Neural cell (in vitro differentiated cells): ENCODE results near the gene ENHO.

Experiments used
- EP300 ChIP-seq: fragments of 450-650 bp; conservative IDR thresholded peaks from 2 replicates; pipeline ENCODE4 v1.6.1; 2014; ENCODE audit warnings: antibody characterized with exemption, mild to moderate bottlenecking, moderate library complexity; ENCODE audit not compliant: poor library complexity, severe bottlenecking
- RAD21 ChIP-seq: fragments of 450-650 bp; conservative IDR thresholded peaks from 2 replicates; pipeline ENCODE4 v1.6.1; 2014; ENCODE audit warnings: antibody characterized with exemption, mild to moderate bottlenecking, moderate library complexity
- TAF1 ChIP-seq: IDR thresholded peaks from 2 replicates; pipeline ENCODE4 v1.6.1; 2012; ENCODE audit warnings: low read depth
- TF ChIP-seq, protein P1 (sequence below): fragments of 450-650 bp; IDR thresholded peaks from 2 replicates; pipeline ENCODE4 v1.5.1; 2014; ENCODE audit warnings: antibody characterized with exemption, mild to moderate bottlenecking, moderate library complexity; ENCODE audit not compliant: poor library complexity, severe bottlenecking

DNA sequence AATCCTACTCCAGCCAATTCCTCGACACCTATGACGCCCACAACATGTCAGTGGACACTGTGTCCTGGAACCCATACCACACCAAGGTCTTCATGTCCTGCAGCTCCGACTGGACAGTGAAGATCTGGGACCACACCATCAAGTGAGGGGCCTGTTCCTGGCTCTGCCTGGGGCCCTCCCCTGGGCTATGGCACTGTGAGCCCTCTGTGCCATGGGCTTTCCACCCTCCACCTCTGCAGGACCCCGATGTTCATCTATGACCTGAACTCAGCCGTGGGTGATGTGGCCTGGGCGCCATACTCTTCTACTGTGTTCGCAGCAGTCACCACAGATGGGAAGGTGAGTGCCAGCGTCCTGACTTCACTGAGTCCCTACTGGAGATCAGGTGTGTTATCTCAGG, 8.4 kb downstream of the ENHO start:
- TF ChIP-seq, protein P1, sequence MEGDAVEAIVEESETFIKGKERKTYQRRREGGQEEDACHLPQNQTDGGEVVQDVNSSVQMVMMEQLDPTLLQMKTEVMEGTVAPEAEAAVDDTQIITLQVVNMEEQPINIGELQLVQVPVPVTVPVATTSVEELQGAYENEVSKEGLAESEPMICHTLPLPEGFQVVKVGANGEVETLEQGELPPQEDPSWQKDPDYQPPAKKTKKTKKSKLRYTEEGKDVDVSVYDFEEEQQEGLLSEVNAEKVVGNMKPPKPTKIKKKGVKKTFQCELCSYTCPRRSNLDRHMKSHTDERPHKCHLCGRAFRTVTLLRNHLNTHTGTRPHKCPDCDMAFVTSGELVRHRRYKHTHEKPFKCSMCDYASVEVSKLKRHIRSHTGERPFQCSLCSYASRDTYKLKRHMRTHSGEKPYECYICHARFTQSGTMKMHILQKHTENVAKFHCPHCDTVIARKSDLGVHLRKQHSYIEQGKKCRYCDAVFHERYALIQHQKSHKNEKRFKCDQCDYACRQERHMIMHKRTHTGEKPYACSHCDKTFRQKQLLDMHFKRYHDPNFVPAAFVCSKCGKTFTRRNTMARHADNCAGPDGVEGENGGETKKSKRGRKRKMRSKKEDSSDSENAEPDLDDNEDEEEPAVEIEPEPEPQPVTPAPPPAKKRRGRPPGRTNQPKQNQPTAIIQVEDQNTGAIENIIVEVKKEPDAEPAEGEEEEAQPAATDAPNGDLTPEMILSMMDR: no peak
- TF ChIP-seq RAD21 (no peak), TAF1 (no peak), EP300 (no peak)
